ENCODE data around the gene NLRP3. TPM values are rescaled to one million over a fixed set of nuclear protein-coding genes. Genes with fewer than 3 reads are reported as not detected.
"Not testable (repeated sequence)": the region's sequence is repeated elsewhere in the genome, so short reads cannot be mapped to it uniquely, and the experiment has no call there.

NLRP3 gene
- total RNA-seq, 1 experiment from 2014 or later: 0.33 TPM

DNA sequence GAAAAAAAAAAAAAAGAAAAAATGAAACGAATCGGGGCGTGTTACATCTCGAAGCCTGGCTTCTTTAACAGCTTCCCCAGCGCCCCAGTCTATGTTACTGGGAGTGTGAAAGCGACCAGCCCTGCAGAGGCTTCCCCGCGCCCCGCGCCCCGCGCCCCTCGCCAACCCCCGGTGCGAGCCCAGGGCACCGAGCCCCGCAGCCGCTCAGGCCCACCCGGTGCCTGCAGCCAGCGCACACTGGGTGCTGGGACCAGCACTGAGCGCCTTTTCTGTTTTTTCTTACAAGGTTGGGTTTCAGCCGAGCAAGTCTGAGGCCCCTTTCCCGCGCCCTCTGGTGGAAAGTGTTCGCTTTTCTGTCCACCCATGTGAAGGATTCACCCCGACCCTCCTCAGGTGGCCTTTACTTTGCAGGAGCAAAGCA, 42.2 kb upstream of the NLRP3 start:
- Histone ChIP-seq H3K27ac (ENCODE audit: low read length) (no peak overlapping the region), H3K36me3 (ENCODE audit: control insufficient read depth, insufficient read depth, low read length) (no peaks in the 10 kb centered on the region), H3K4me3 (ENCODE audit: low read depth in 2 of 2, low read length in 2 of 2) (peak overlapping the region; percentile 45 to 57), H3K9me3 (ENCODE audit: control insufficient read depth, insufficient read depth, low read depth, low read length) (no peaks in the 10 kb centered on the region), H3K27me3 (ENCODE audit: control insufficient read depth, insufficient read depth, low read length) (no peaks in the 10 kb centered on the region), H3K4me1 (ENCODE audit: control insufficient read depth, insufficient read depth, low read length) (no peaks in the 10 kb centered on the region)
- ChIA-PET POLR2A (no interaction called here), CTCF (interaction anchor here (0.5 to 0.7 kb wide), 2 partner anchors 13 to 117 kb away, joined by 4 to 5 read pairs; no protein-coding TSS in a partner anchor)
- intact Hi-C loops (cut with micrococcal nuclease; ENCODE audit: unreplicated experiment) (loop anchor here (5.0 kb wide), 2 partner anchors 114 to 204 kb away; no protein-coding TSS in a partner anchor), in situ Hi-C loops (cut with HindIII; ENCODE audit: low pct_unique_long_range_greater_than_20kb, low sequenced_read_pairs) (no loop called here)
- DNase-seq (ENCODE audit: low read depth, low spot score) (no peak), ATAC-seq (peak; percentile 85)
- BruUV-seq (replicated peaks): no TSS peak
- TF ChIP-seq, protein P1, sequence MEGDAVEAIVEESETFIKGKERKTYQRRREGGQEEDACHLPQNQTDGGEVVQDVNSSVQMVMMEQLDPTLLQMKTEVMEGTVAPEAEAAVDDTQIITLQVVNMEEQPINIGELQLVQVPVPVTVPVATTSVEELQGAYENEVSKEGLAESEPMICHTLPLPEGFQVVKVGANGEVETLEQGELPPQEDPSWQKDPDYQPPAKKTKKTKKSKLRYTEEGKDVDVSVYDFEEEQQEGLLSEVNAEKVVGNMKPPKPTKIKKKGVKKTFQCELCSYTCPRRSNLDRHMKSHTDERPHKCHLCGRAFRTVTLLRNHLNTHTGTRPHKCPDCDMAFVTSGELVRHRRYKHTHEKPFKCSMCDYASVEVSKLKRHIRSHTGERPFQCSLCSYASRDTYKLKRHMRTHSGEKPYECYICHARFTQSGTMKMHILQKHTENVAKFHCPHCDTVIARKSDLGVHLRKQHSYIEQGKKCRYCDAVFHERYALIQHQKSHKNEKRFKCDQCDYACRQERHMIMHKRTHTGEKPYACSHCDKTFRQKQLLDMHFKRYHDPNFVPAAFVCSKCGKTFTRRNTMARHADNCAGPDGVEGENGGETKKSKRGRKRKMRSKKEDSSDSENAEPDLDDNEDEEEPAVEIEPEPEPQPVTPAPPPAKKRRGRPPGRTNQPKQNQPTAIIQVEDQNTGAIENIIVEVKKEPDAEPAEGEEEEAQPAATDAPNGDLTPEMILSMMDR (IDR thresholded peaks at IDR 0.05): peak; percentile 88
- no peak for TF ChIP-seq SIN3A (IDR thresholded peaks at IDR 0.05; ENCODE audit: borderline replicate concordance, insufficient read depth, low read depth, low read length)

DNA sequence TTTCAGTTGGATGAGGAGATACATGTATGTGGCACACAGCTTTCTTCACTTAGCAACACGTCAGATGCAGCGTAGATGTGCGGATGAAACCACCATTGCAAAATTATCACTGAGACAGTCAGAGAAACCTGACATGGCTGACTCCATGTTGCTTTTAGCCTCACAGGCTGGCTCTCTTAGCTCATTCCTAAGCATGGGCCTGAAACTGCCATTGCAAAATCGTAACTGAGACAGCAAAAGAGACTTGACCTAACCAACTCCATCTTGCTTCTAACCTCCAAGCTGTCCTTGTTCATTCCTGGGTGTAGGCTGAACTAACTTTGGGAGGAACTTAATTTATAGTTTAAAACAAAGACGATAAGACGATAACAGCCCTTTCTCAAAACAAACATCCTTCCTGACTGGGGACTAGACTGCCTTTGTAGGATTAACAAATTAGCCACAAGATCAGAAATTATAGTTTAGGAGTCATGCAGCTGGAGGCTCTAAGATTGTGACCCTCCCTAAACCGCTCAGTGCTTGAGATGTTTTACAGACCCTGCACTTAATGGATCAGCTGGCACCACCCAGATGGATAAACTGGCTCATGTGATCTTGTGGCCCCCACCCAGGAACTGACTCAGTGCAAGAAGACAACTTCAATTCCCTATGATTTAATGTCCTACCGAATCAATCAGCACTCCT, 41.2 kb upstream of the NLRP3 start:
- H3K4me1 ChIP-seq (ENCODE audit: control insufficient read depth, insufficient read depth, low read length); in situ Hi-C loops (cut with HindIII; ENCODE audit: low pct_unique_long_range_greater_than_20kb, low sequenced_read_pairs); H3K36me3 ChIP-seq (ENCODE audit: control insufficient read depth, insufficient read depth, low read length); DNase-seq (ENCODE audit: low read depth, low spot score); BruUV-seq (replicated peaks); H3K4me3 ChIP-seq (ENCODE audit: low read depth in 2 of 2, low read length in 2 of 2); H3K27me3 ChIP-seq (ENCODE audit: control insufficient read depth, insufficient read depth, low read length); H3K27ac ChIP-seq (ENCODE audit: low read length); ATAC-seq; H3K9me3 ChIP-seq (ENCODE audit: control insufficient read depth, insufficient read depth, low read depth, low read length); POLR2A ChIA-PET: not testable (repeated sequence)
- intact Hi-C loops (cut with micrococcal nuclease; ENCODE audit: unreplicated experiment): loop anchor here (5.0 kb wide), 2 partner anchors 113 to 203 kb away; no protein-coding TSS in a partner anchor
- CTCF ChIA-PET: interaction anchor here (0.7 kb wide), 1 partner anchor 14 kb away, joined by 5 read pairs; no protein-coding TSS in a partner anchor

DNA sequence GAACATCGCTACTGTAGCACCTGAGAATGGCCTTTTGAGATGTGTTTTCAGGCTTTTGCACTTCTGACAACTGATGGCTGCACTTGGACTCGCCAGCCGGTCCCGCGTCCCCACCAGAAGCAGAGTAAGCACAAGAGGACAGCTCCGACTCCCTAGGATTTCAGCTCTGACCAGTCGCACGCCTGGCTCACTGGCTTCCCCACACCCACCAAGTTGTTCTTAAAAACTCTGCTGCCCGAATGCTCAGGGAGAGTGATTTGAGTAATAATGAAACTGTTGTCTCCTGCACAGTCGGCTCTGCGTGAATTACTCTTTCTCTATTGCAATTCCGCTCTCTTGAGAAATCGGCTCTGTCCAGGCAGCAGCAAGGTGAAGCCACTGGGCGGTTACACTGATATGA, 40.2 kb upstream of the NLRP3 start:
- no peak for TF ChIP-seq TCF7L2 (IDR thresholded peaks at IDR 0.05; ENCODE audit: low read depth, low read length)
- TF ChIP-seq SIN3A (IDR thresholded peaks at IDR 0.05; ENCODE audit: borderline replicate concordance, insufficient read depth, low read depth, low read length): no peak
- TF ChIP-seq POLR2AphosphoS5 (IDR thresholded peaks at IDR 0.05; ENCODE audit: low read depth, low read length): no peak
- TF ChIP-seq, protein P2, sequence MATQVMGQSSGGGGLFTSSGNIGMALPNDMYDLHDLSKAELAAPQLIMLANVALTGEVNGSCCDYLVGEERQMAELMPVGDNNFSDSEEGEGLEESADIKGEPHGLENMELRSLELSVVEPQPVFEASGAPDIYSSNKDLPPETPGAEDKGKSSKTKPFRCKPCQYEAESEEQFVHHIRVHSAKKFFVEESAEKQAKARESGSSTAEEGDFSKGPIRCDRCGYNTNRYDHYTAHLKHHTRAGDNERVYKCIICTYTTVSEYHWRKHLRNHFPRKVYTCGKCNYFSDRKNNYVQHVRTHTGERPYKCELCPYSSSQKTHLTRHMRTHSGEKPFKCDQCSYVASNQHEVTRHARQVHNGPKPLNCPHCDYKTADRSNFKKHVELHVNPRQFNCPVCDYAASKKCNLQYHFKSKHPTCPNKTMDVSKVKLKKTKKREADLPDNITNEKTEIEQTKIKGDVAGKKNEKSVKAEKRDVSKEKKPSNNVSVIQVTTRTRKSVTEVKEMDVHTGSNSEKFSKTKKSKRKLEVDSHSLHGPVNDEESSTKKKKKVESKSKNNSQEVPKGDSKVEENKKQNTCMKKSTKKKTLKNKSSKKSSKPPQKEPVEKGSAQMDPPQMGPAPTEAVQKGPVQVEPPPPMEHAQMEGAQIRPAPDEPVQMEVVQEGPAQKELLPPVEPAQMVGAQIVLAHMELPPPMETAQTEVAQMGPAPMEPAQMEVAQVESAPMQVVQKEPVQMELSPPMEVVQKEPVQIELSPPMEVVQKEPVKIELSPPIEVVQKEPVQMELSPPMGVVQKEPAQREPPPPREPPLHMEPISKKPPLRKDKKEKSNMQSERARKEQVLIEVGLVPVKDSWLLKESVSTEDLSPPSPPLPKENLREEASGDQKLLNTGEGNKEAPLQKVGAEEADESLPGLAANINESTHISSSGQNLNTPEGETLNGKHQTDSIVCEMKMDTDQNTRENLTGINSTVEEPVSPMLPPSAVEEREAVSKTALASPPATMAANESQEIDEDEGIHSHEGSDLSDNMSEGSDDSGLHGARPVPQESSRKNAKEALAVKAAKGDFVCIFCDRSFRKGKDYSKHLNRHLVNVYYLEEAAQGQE (IDR thresholded peaks at IDR 0.05; ENCODE audit: insufficient read depth in 1 of 2, low read depth in 2 of 2, low read length in 1 of 2): no peak
- TF ChIP-seq, protein P1 (IDR thresholded peaks at IDR 0.05): no peak
- Histone ChIP-seq H3K27me3 (ENCODE audit: control insufficient read depth, insufficient read depth, low read length) (no peaks in the 10 kb centered on the region), H3K4me3 (ENCODE audit: low read depth in 2 of 2, low read length in 2 of 2) (no peak overlapping the region), H3K27ac (ENCODE audit: low read length) (no peak overlapping the region), H3K4me1 (ENCODE audit: control insufficient read depth, insufficient read depth, low read length) (no peaks in the 10 kb centered on the region), H3K36me3 (ENCODE audit: control insufficient read depth, insufficient read depth, low read length) (no peaks in the 10 kb centered on the region), H3K9me3 (ENCODE audit: control insufficient read depth, insufficient read depth, low read depth, low read length) (no peaks in the 10 kb centered on the region)
- in situ Hi-C loops (cut with HindIII; ENCODE audit: low pct_unique_long_range_greater_than_20kb, low sequenced_read_pairs) (no loop called here), intact Hi-C loops (cut with micrococcal nuclease; ENCODE audit: unreplicated experiment) (no loop called here)
- DNase-seq (ENCODE audit: low read depth, low spot score): no peak
- POLR2A ChIA-PET: no interaction called here
- no peak for ATAC-seq
- CTCF ChIA-PET: no interaction called here
- no TSS peak for BruUV-seq (replicated peaks)
